GM12878 (cell line): Measurements from ENCODE around the gene POLR3K. TPM values are rescaled to one million over a fixed set of nuclear protein-coding genes. Genes with fewer than 3 reads are reported as not detected.

Source experiments
- ATAC-seq: fragments of 200-7000 bp; cut with Tn5 transposase; 3 replicates; pipeline ENCODE4 v1.9.1; 2020; ENCODE audit warnings: mild to moderate bottlenecking, moderate library complexity
- BruUV-seq: library from RNA; stranded (reverse); fragments of 400-500 nt; replicated peaks from 2 replicates; lab custom pipeline; 2021; lab: Mats Ljungman, UMichigan
- CTCF ChIA-PET: fragments of 300-600 bp; sonication (Branson Sonifier 250); formaldehyde crosslinking; extraction: SDS; loops from one replicate; lab custom pipeline; 2021; ENCODE audit warnings: inconsistent platforms; lab: Yijun Ruan, JAX
- POLR2A ChIA-PET: fragments of 350-600 bp; formaldehyde crosslinking; extraction: SDS; loops from one replicate; lab custom pipeline; 2021; ENCODE audit warnings: inconsistent platforms; lab: Charles Lee
- RAD21 ChIA-PET: fragments of 300-600 bp; sonication (Branson Sonifier 250); formaldehyde crosslinking; loops from one replicate; lab custom pipeline; 2023; ENCODE audit warnings: antibody characterized with exemption; ENCODE audit not compliant: unreplicated experiment; lab: Charles Lee
- SMC1A ChIA-PET: fragments of 300-600 bp; sonication (Branson Sonifier 250); formaldehyde crosslinking; loops from one replicate; lab custom pipeline; 2023; ENCODE audit not compliant: unreplicated experiment, uncharacterized antibody; lab: Charles Lee
- DNase-seq: peaks from one replicate; pipeline ENCODE4 v3.0.0-alpha.2; 2011; ENCODE audit warnings: low read depth, low spot score
- FAIRE-seq: peaks from 3 replicates; lab custom pipeline; 2011; peaks lifted over from hg19 to GRCh38; lab: Jason Lieb, UNC
- H2AFZ ChIP-seq: 2 replicates; pipeline ENCODE4 v1.6.0; 2011; ENCODE audit warnings: low read depth, low read length, control low read depth; ENCODE audit not compliant: control insufficient read depth
- H3K27ac ChIP-seq: 2 replicates; pipeline ENCODE4 v1.5.1; 2011; ENCODE audit warnings: control low read depth; ENCODE audit not compliant: control insufficient read depth, insufficient read depth
- H3K27me3 ChIP-seq, 2 experiments: replicated peaks in 1 of 2; 2 replicates each; pipeline versions ENCODE4 v1.6.0 to v1.6.1; 2011; ENCODE audit warnings: low read length in 1 of 2; ENCODE audit not compliant: control insufficient read depth in 2 of 2, insufficient read depth in 2 of 2
- H3K36me3 ChIP-seq, 2 experiments: 2 replicates each; pipeline ENCODE4 v1.5.1; 2011; ENCODE audit warnings: low read length in 1 of 2; ENCODE audit not compliant: control insufficient read depth in 2 of 2, insufficient read depth in 2 of 2
- H3K4me1 ChIP-seq: 2 replicates; pipeline ENCODE4 v1.6.1; 2011; ENCODE audit warnings: mild to moderate bottlenecking, low read length, moderate library complexity, mixed read lengths; ENCODE audit not compliant: control insufficient read depth, insufficient read depth
- H3K4me2 ChIP-seq: 2 replicates; pipeline ENCODE4 v1.6.0; 2011; ENCODE audit warnings: control low read depth; ENCODE audit not compliant: control insufficient read depth, insufficient read depth
- H3K4me3 ChIP-seq: fragments of 200-600 bp; sonication (generic); 2 replicates; pipeline ENCODE4 v1.5.1; 2016
- H3K79me2 ChIP-seq: 2 replicates; pipeline ENCODE4 v1.6.0; 2011; ENCODE audit warnings: low read length; ENCODE audit not compliant: control insufficient read depth, insufficient read depth
- H3K9ac ChIP-seq: 2 replicates; pipeline ENCODE4 v1.8.0; 2011; ENCODE audit warnings: low read length, control low read depth, mixed read lengths; ENCODE audit not compliant: control insufficient read depth, insufficient read depth
- H3K9me3 ChIP-seq: replicated peaks from 3 replicates; pipeline ENCODE4 v1.5.1; 2011; ENCODE audit warnings: mild to moderate bottlenecking, low read length; ENCODE audit not compliant: control insufficient read depth, insufficient read depth
- H4K20me1 ChIP-seq: 2 replicates; pipeline ENCODE4 v1.6.0; 2011; ENCODE audit not compliant: control insufficient read depth, insufficient read depth
- ATF7 ChIP-seq: fragments of 450-650 bp; IDR thresholded peaks from 2 replicates; pipeline ENCODE4 v1.6.1; 2016; ENCODE audit warnings: low read depth, mild to moderate bottlenecking
- BACH1 ChIP-seq: fragments of 450-650 bp; IDR thresholded peaks from 2 replicates; pipeline ENCODE4 v1.6.1; 2017; ENCODE audit warnings: mild to moderate bottlenecking, borderline replicate concordance
- BMI1 ChIP-seq: fragments of 450-650 bp; IDR thresholded peaks from 2 replicates; pipeline ENCODE4 v1.6.1; 2016; ENCODE audit warnings: mild to moderate bottlenecking, moderate library complexity, borderline replicate concordance
- E4F1 ChIP-seq: fragments of 450-650 bp; IDR thresholded peaks from 2 replicates; pipeline ENCODE4 v1.6.1; 2018; ENCODE audit warnings: borderline replicate concordance, mild to moderate bottlenecking; ENCODE audit not compliant: partially characterized antibody
- GATAD2B ChIP-seq: fragments of 450-650 bp; conservative IDR thresholded peaks from 2 replicates; pipeline ENCODE4 v1.6.1; 2017; ENCODE audit warnings: low read depth, mild to moderate bottlenecking, moderate library complexity
- IKZF1 ChIP-seq: fragments of 450-650 bp; conservative IDR thresholded peaks from 2 replicates; pipeline ENCODE4 v1.6.1; 2017; ENCODE audit warnings: antibody characterized with exemption, mild to moderate bottlenecking
- IKZF2 ChIP-seq, 2 experiments: fragments of 450-650 bp; IDR thresholded peaks; 2 replicates each; pipeline ENCODE4 v1.6.1; 2017; ENCODE audit warnings: mild to moderate bottlenecking in 2 of 2, moderate library complexity in 2 of 2
- MEF2B ChIP-seq: fragments of 450-650 bp; IDR thresholded peaks from 2 replicates; pipeline ENCODE4 v1.6.1; 2018; ENCODE audit warnings: mild to moderate bottlenecking, moderate library complexity; ENCODE audit not compliant: partially characterized antibody, poor library complexity, severe bottlenecking
- MXI1 ChIP-seq: fragments of 150-350 bp; IDR thresholded peaks from 2 replicates; pipeline ENCODE4 v1.6.1; 2011; ENCODE audit warnings: low read depth, mild to moderate bottlenecking, inconsistent platforms, low read length, improper control_type of control experiment
- NBN ChIP-seq: fragments of 450-650 bp; IDR thresholded peaks from 2 replicates; pipeline ENCODE4 v1.6.1; 2016
- PKNOX1 ChIP-seq: fragments of 450-650 bp; IDR thresholded peaks from 2 replicates; pipeline ENCODE4 v1.6.1; 2016; ENCODE audit warnings: mild to moderate bottlenecking
- POU2F2 ChIP-seq: IDR thresholded peaks from 3 replicates; pipeline ENCODE4 v1.6.1; 2011; ENCODE audit warnings: low read depth, mild to moderate bottlenecking, low read length, borderline replicate concordance
- SMAD5 ChIP-seq: IDR thresholded peaks from 2 replicates; pipeline ENCODE4 v1.6.1; 2016; ENCODE audit warnings: antibody characterized with exemption, low read depth
- TBL1XR1 ChIP-seq: IDR thresholded peaks from 2 replicates; pipeline ENCODE4 v1.6.1; 2012; ENCODE audit warnings: low read depth, low read length, improper control_type of control experiment
- WRNIP1 ChIP-seq: IDR thresholded peaks from 2 replicates; pipeline ENCODE4 v1.6.1; 2011; ENCODE audit warnings: low read depth, low read length, improper control_type of control experiment, borderline replicate concordance
- WGBS: methylation state at CpG from one replicate; pipeline ENCODE4 v1.1.6; 2016; ENCODE audit warnings: low lambda C conversion rate; ENCODE audit not compliant: insufficient replicate concordance, insufficient coverage; ENCODE audit errors: missing lambda C conversion rate; 5-methylcytosine and 5-hydroxymethylcytosine counted together
- in situ Hi-C: fragments of 300-500 bp; cut with MboI; formaldehyde crosslinking; loops from 9 replicates; pipeline ENCODE4 v1.14.3; 2018; ENCODE audit warnings: mixed read lengths
- intact Hi-C: fragments of 100-400 bp; cut with micrococcal nuclease; formaldehyde crosslinking; loops from one replicate; pipeline ENCODE4 v1.14.2; 2022; ENCODE audit not compliant: unreplicated experiment
- polyA plus RNA-seq, 11 experiments: library from polyadenylated mRNA; depleted of rRNA in 4 of 11; unstranded in 6 of 11; stranded (reverse) in 5 of 11; fragments of >200 nt; fragmentation: Nextera tagmentation in 4 of 11; fragmentation: Illumina TruSeq in 1 of 11; extraction: Ambion mirVana in 4 of 11; extraction: Trizol in 1 of 11; gene quantifications; 1 replicate in 1 of 11; 2 replicates in 10 of 11; pipeline versions ENCODE4 v1.2.1 to v1.2.3, GENCODE V29; 2011 to 2016; ENCODE audit warnings: inconsistent platforms in 2 of 11, missing spikeins in 2 of 11, low read depth in 1 of 11
- total RNA-seq, 4 experiments: library from RNA; depleted of rRNA in 3 of 4; stranded (reverse); fragments of >200 nt in 3 of 4; fragmentation: Illumina TruSeq in 1 of 4; extraction: Trizol in 1 of 4; gene quantifications; 2 replicates each; pipeline versions ENCODE4 v1.2.1 to v1.2.3, GENCODE V29; 2013 to 2021
- TF ChIP-seq, protein P1 (sequence below): fragments of 450-650 bp; formaldehyde crosslinking; IDR thresholded peaks from 2 replicates; pipeline ENCODE4 v1.4.0; 2020; ENCODE audit warnings: mild to moderate bottlenecking, moderate library complexity

POLR3K gene
- total and polyA plus RNA-seq, 10 of the 15 experiments (the other 5 are each of a cell fraction or from before 2014, with no cell fraction given): 25.3 to 222 (median 64.0) TPM

DNA sequence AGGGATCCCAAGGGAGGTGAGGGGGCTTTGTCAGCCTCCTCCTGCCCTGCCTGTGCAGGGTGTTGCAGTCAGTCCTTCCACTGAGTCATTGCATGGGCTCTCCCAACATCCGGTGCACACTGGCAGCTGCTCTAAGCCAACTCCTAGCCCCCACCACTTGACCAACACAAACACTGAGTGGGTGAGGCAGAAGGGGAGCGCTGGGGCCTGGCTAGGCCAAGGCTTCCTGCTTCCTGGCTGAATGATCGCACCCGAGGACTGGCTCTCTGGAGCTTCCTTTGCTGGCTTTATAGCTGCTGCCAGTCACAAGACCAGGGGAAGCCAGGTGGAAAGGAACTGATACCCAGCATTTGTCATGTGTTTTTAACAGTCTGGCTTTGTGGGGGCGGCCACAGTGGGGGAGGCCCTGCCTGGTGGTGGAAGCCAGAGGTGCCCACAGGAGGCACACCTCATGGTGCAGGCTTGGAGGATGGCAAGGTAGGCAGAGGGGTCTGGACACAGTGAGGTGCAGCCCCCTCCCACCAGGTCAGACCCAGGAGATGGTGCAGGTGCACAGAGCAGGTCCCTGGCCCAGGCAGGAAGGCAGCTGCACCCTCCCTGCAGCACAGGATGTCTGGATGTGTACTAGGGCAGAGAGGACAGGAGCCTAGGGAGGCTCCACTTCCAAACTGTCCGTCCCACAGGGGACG lies 31.5 kb upstream of the POLR3K start:
- Histone ChIP-seq H3K36me3 (peaks cover 6 to 21% of the 10 kb centered on the region in 2 experiments; a peak in 3 of 4 replicates), H3K79me2 (no peaks in the 10 kb centered on the region), H3K27me3 (no peaks in the 10 kb centered on the region), H2AFZ (no peak overlapping the region), H3K4me3 (no peak overlapping the region), H3K27ac (peak overlapping the region; percentile 54), H3K9me3 (no peaks in the 10 kb centered on the region), H3K4me1 (peaks cover 17% of the 10 kb centered on the region), H3K9ac (no peak overlapping the region), H4K20me1 (no peaks in the 10 kb centered on the region), H3K4me2 (peak overlapping the region; percentile 34)
- BruUV-seq: no TSS peak
- DNase-seq: peak; percentile 65
- ATAC-seq: peak; percentile 90
- intact Hi-C loops (no loop called here), in situ Hi-C loops (no loop called here)
- peak; percentile 84 for FAIRE-seq
- ChIA-PET POLR2A (interaction anchor here (0.9 to 1.0 kb wide), 2 partner anchors 31 to 46 kb away, joined by 4 read pairs; partner anchors contain the start of genes POLR3K and SNRNP25), RAD21 (interaction anchor here (1.0 to 2.2 kb wide), 5 partner anchors 12 to 45 kb away, joined by 3 to 12 read pairs (median 6); partner anchors contain the start of genes POLR3K and SNRNP25), SMC1A (interaction anchor here (1.8 to 2.4 kb wide), 2 partner anchors 11 to 19 kb away, joined by 7 to 9 read pairs; no protein-coding TSS in a partner anchor), CTCF (interaction anchor here (1.2 to 3.5 kb wide), 6 partner anchors 11 to 33 kb away, joined by 3 to 27 read pairs (median 8); no protein-coding TSS in a partner anchor)
- 25% methylated on average over 7 of the region's 7 CpGs for WGBS
- TF ChIP-seq NBN (peak; percentile 84; the same call in 1 of the 2 replicates), MXI1 (0 out of 2 replicates have a peak, but pooled peaks have one; percentile 13), IKZF2 (IDR thresholded peaks at IDR 0.05) (peak; percentile 76 to 85; a peak in 3 of 4 replicates), POU2F2 (0 out of 3 replicates have a peak, but pooled peaks have one; percentile 12), E4F1 (no peak), PKNOX1 (peak; percentile 85), BACH1 (no peak), ATF7 (peak; percentile 75), IKZF1 (peak; percentile 91), WRNIP1 (no peak), SMAD5 (no peak), MEF2B (peak; percentile 68), BMI1 (peak; percentile 26; the same call in 1 of the 2 replicates), GATAD2B (0 out of 2 replicates have a peak, but pooled peaks have one; percentile 53), TBL1XR1 (0 out of 2 replicates have a peak, but pooled peaks have one; percentile 32)
- TF ChIP-seq, protein P1, sequence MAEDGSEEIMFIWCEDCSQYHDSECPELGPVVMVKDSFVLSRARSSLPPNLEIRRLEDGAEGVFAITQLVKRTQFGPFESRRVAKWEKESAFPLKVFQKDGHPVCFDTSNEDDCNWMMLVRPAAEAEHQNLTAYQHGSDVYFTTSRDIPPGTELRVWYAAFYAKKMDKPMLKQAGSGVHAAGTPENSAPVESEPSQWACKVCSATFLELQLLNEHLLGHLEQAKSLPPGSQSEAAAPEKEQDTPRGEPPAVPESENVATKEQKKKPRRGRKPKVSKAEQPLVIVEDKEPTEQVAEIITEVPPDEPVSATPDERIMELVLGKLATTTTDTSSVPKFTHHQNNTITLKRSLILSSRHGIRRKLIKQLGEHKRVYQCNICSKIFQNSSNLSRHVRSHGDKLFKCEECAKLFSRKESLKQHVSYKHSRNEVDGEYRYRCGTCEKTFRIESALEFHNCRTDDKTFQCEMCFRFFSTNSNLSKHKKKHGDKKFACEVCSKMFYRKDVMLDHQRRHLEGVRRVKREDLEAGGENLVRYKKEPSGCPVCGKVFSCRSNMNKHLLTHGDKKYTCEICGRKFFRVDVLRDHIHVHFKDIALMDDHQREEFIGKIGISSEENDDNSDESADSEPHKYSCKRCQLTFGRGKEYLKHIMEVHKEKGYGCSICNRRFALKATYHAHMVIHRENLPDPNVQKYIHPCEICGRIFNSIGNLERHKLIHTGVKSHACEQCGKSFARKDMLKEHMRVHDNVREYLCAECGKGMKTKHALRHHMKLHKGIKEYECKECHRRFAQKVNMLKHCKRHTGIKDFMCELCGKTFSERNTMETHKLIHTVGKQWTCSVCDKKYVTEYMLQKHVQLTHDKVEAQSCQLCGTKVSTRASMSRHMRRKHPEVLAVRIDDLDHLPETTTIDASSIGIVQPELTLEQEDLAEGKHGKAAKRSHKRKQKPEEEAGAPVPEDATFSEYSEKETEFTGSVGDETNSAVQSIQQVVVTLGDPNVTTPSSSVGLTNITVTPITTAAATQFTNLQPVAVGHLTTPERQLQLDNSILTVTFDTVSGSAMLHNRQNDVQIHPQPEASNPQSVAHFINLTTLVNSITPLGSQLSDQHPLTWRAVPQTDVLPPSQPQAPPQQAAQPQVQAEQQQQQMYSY (CRISPR knock-in tag): 0 out of 2 replicates have a peak, but pooled peaks have one; percentile 32
